Psoas muscle (tissue), 8 donors: ENCODE data around the gene VIPR1. TPM values are rescaled to one million over a fixed set of nuclear protein-coding genes. Genes with fewer than 3 reads are reported as not detected.

ENCODE experiments used
- ATAC-seq, 4 donors: fragments of 200-7000 bp; cut with Tn5 transposase; one replicate each; pipeline ENCODE4 v1.9.1; 2020; ENCODE audit warnings: moderate library complexity in 3 of 4, mild to moderate bottlenecking in 2 of 4
- DNase-seq, 2 donors: peaks; one replicate each; pipeline ENCODE4 v3.0.0-alpha.2; 2020
- H3K27ac ChIP-seq: fragments of 200-600 bp; one replicate; pipeline ENCODE4 v1.8.0; 2022
- H3K27me3 ChIP-seq, 3 donors: fragments of 200-600 bp in 1 of 3; one replicate each; pipeline versions ENCODE4 v1.6.1 to v1.8.0; 2013 to 2022; ENCODE audit warnings: low read length in 2 of 3, mild to moderate bottlenecking in 2 of 3, moderate library complexity in 1 of 3; ENCODE audit not compliant: insufficient read depth in 3 of 3
- H3K36me3 ChIP-seq, 2 donors: fragments of 200-600 bp in 1 of 2; one replicate each; pipeline versions ENCODE4 v1.6.1 to v1.8.0; 2013 to 2022; ENCODE audit warnings: low read depth in 1 of 2, mild to moderate bottlenecking in 1 of 2, moderate library complexity in 1 of 2; ENCODE audit not compliant: insufficient read depth in 1 of 2
- H3K4me1 ChIP-seq: fragments of 200-600 bp; one replicate; pipeline ENCODE4 v1.8.0; 2022
- H3K4me3 ChIP-seq: fragments of 200-600 bp; one replicate; pipeline ENCODE4 v1.8.0; 2022; ENCODE audit warnings: mild to moderate bottlenecking
- H3K9me3 ChIP-seq: fragments of 200-600 bp; one replicate; pipeline ENCODE4 v1.8.0; 2022
- CTCF ChIP-seq: fragments of 200-600 bp; IDR thresholded peaks from one replicate; pipeline ENCODE4 v1.8.0; 2022; ENCODE audit warnings: antibody characterized with exemption
- WGBS, 3 donors: extraction: QIAGEN DNeasy Blood & Tissue Kit; methylation state at CpG; one replicate each; pipeline versions ENCODE4 v1.1.6 to v1.1.7; 2013; 5-methylcytosine and 5-hydroxymethylcytosine counted together
- intact Hi-C, 2 donors: fragments of 100-400 bp; cut with DNase I; formaldehyde crosslinking; loops; one replicate each; pipeline versions ENCODE4 v1.11.0 to v1.14.2; 2022
- polyA plus RNA-seq, 3 donors: library from polyadenylated mRNA; stranded (reverse); fragments of 200-250 nt; gene quantifications; one replicate each; pipeline ENCODE4 v1.2.3, GENCODE V29; 2013
- total RNA-seq, 4 donors: library from RNA; stranded (reverse); fragmentation: NEBNext Ultra II Directional in 2 of 4; extraction: Animal tissue kit (Norgen Biotek cat#: 25700) in 2 of 4; gene quantifications; one replicate each; pipeline versions ENCODE4 v1.2.1 to v1.2.4, GENCODE V29; 2021 to 2023
- donor health status: healthy with polysubstance abuse.
- donor health status: DM: no; HTN: no; CAD: no; lungs with moderate emphysema.
- donor health status: Bipolar disorder and iron deficiency.
- donor health status: healthy.
- donor health status: DM: yes; HTN: yes; CAD: no.
- donor health status: DM: no; HTN: no; CAD: no.
- donor health status: DM: no; HTN: no; CAD: no.
- donor health status: DM: yes; HTN: yes; CAD: no.

Gene VIPR1
- total and polyA plus RNA-seq, 7 donors, result 0.28 to 1.8 (median 0.69) TPM

GRCh38 chr3:42499478-42499871 is 3.0 kb upstream of the VIPR1 start:
- TF ChIP-seq CTCF, result no peak
- DNase-seq (no peak), ATAC-seq (no peak)
- Histone ChIP-seq H3K9me3 (no peaks in the 10 kb centered on the region), H3K4me3 (no peak overlapping the region), H3K36me3 (no peaks in the 10 kb centered on the region), H3K27ac (no peak overlapping the region), H3K4me1 (peaks cover 8% of the 10 kb centered on the region), H3K27me3 (peaks cover 0 to 36% (median 10%) of the 10 kb centered on the region in 3 donors)
- intact Hi-C loops, result no loop called here
- 84 to 88% (median 86%) methylated on average over 3 of the region's 3 CpGs for WGBS, 3 donors

- TF ChIP-seq CTCF, result no peak
These were observed 2.4 kb upstream of the VIPR1 start for GRCh38 chr3:42500091-42500490.

GRCh38 chr3:42500909-42501308 is 1.5 kb upstream of the VIPR1 start:
- Histone ChIP-seq H3K27ac (no peak overlapping the region), H3K4me1 (peaks cover 8% of the 10 kb centered on the region), H3K4me3 (no peak overlapping the region), H3K27me3 (peaks cover 0 to 36% (median 10%) of the 10 kb centered on the region in 3 donors), H3K36me3 (no peaks in the 10 kb centered on the region), H3K9me3 (no peaks in the 10 kb centered on the region)
- DNase-seq, result no peak
- ATAC-seq, result no peak
- intact Hi-C loops, result no loop called here
- TF ChIP-seq CTCF, result no peak
- 21 to 37% (median 25%) methylated on average over 4 of the region's 4 CpGs for WGBS, 3 donors

More at GRCh38 chr3:42500091-42500490, 2.4 kb upstream of the VIPR1 start:
- Histone ChIP-seq H3K27ac (no peak overlapping the region), H3K36me3 (no peaks in the 10 kb centered on the region), H3K4me1 (peaks cover 8% of the 10 kb centered on the region), H3K9me3 (no peaks in the 10 kb centered on the region), H3K4me3 (no peak overlapping the region), H3K27me3 (peaks cover 0 to 36% (median 10%) of the 10 kb centered on the region in 3 donors)
- ATAC-seq (no peak), DNase-seq (no peak)
- intact Hi-C loops, result no loop called here
- WGBS, 3 donors, result 38 to 68% (median 59%) methylated on average over 2 of the region's 2 CpGs

GRCh38 chr3:42501321-42501680 is 1.1 kb upstream of the VIPR1 start:
- no peak overlapping the region for H3K27ac ChIP-seq
- DNase-seq (no peak), ATAC-seq (peak in 1 of 4 donors; percentile 19)
- H3K36me3 ChIP-seq, result no peaks in the 10 kb centered on the region
- H3K27me3 ChIP-seq, result peaks cover 0 to 36% (median 10%) of the 10 kb centered on the region in 3 donors
- no peaks in the 10 kb centered on the region for H3K9me3 ChIP-seq
- TF ChIP-seq CTCF, result no peak
- peaks cover 8% of the 10 kb centered on the region for H3K4me1 ChIP-seq
- peak overlapping the region; percentile 61 for H3K4me3 ChIP-seq
- intact Hi-C loops, result no loop called here
- WGBS, 3 donors, result 4 to 5% (median 5%) methylated on average over 22 to 27 of the region's 27 CpGs
